ENCODE data around the gene ARF6.
A peak's percentile ranks its signal among the peaks of the same experiment; 100 is the strongest.
"Not testable (repeated sequence)": the region's sequence is repeated elsewhere in the genome, so short reads cannot be mapped to it uniquely, and the experiment has no call there.

ARF6 gene

GRCh38 chr14:49898485-49898884 is 5.6 kb downstream of the ARF6 start:
- no peak overlapping the region for H3K27ac ChIP-seq
- ChIA-PET CTCF (no interaction called here), POLR2A (ENCODE audit: low non-redundant PET) (no interaction called here)
- DNase-seq (ENCODE audit: low spot score), result no peak
- no peak for TF ChIP-seq CTCF (conservative IDR thresholded peaks at IDR 0.05; ENCODE audit: low read depth)

GRCh38 chr14:49900973-49901372 is 8.1 kb downstream of the ARF6 start:
- no peak for DNase-seq (ENCODE audit: low spot score)
- H3K27ac ChIP-seq, result peak overlapping the region; percentile 55
- no peak for TF ChIP-seq CTCF (conservative IDR thresholded peaks at IDR 0.05; ENCODE audit: low read depth)
- POLR2A ChIA-PET (ENCODE audit: low non-redundant PET), result no interaction called here
- CTCF ChIA-PET, result no interaction called here

GRCh38 chr14:49902679-49903246 is 9.9 kb downstream of the ARF6 start:
- peak overlapping the region; percentile 47 for H3K27ac ChIP-seq
- POLR2A ChIA-PET (ENCODE audit: low non-redundant PET); DNase-seq (ENCODE audit: low spot score): not testable (repeated sequence)
- CTCF ChIA-PET, result interaction anchor here (0.6 kb wide), 3 partner anchors 81 to 250 kb away, joined by 3 to 4 read pairs (median 4); no protein-coding TSS in a partner anchor

GRCh38 chr14:49904270-49904669 is 11.4 kb downstream of the ARF6 start:
- H3K27ac ChIP-seq, result no peak overlapping the region
- POLR2A ChIA-PET (ENCODE audit: low non-redundant PET), result no interaction called here
- DNase-seq (ENCODE audit: low spot score), result no peak
- CTCF ChIA-PET, result no interaction called here
- no peak for TF ChIP-seq CTCF (conservative IDR thresholded peaks at IDR 0.05; ENCODE audit: low read depth)

- ChIA-PET CTCF (interaction anchor here (0.6 to 0.7 kb wide), 2 partner anchors 40 to 141 kb away, joined by 4 to 5 read pairs; no protein-coding TSS in a partner anchor), POLR2A (ENCODE audit: low non-redundant PET) (no interaction called here)
- peak overlapping the region; percentile 76 for H3K27ac ChIP-seq
- no peak for DNase-seq (ENCODE audit: low spot score)
- TF ChIP-seq CTCF (conservative IDR thresholded peaks at IDR 0.05; ENCODE audit: low read depth), result no peak
Measured at GRCh38 chr14:49905989-49906388, 13.1 kb downstream of the ARF6 start.

GRCh38 chr14:49907186-49907585 is 14.3 kb downstream of the ARF6 start:
- CTCF ChIA-PET, result interaction anchor here (0.6 kb wide), 1 partner anchor 42 kb away, joined by 8 read pairs; no protein-coding TSS in a partner anchor

More at GRCh38 chr14:49907186-49907585, 14.3 kb downstream of the ARF6 start:
- H3K27ac ChIP-seq, result peak overlapping the region; percentile 76
- no peak for TF ChIP-seq CTCF (conservative IDR thresholded peaks at IDR 0.05; ENCODE audit: low read depth)
- no peak for DNase-seq (ENCODE audit: low spot score)
- POLR2A ChIA-PET (ENCODE audit: low non-redundant PET), result interaction anchor here (0.6 kb wide), 1 partner anchor 42 kb away, joined by 4 read pairs; no protein-coding TSS in a partner anchor

All from RWPE1 (cell line).